ENCODE data around the gene CPM. TPM values are rescaled to one million over a fixed set of nuclear protein-coding genes. Genes with fewer than 3 reads are reported as not detected.

Gene CPM
- total RNA-seq, 4 donors from 2014 or later = 25.7 to 60.4 (median 43.2) TPM

DNA sequence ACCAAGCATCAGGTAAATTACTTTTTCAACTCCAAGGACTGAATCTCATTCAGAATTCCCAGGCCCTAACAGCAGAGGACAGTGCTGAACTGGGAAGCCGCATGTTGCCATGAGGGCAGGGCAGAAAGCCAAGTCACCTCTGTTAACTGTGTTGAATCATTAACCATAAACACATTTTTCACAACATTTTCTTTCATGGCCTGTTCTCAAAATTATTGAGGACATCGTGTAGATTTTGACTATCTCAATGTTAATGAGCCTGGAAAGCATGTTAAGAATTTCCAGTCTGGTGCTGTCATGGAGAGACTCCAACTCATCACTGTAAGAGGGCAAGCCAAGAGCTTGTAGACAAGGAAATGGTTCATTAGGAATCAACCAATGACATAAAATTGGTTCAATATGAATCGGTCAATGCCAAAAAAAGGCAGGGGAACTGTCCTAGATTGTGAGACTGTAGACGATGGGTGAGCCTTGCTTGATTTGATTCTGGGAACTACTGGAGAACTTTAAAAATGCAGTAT, 33.7 kb downstream of the CPM start:
- 74 to 76% methylated on average over 4 of the region's 4 CpGs for WGBS, 2 donors
- Histone ChIP-seq H3K4me1 (no peaks in the 10 kb centered on the region), H3K27ac (no peak overlapping the region), H3K36me3 (no peaks in the 10 kb centered on the region), H3K27me3 (no peaks in the 10 kb centered on the region), H3K9me3 (no peaks in the 10 kb centered on the region), H3K4me3 (replicated peaks in 1 of 3) (no peak overlapping the region)
- peak; percentile 20 to 34 for DNase-seq
- intact Hi-C loops (cut with DNase I) = no loop called here
- TF ChIP-seq POLR2A (IDR thresholded peaks at IDR 0.05) = no peak
- TF ChIP-seq, protein P1, sequence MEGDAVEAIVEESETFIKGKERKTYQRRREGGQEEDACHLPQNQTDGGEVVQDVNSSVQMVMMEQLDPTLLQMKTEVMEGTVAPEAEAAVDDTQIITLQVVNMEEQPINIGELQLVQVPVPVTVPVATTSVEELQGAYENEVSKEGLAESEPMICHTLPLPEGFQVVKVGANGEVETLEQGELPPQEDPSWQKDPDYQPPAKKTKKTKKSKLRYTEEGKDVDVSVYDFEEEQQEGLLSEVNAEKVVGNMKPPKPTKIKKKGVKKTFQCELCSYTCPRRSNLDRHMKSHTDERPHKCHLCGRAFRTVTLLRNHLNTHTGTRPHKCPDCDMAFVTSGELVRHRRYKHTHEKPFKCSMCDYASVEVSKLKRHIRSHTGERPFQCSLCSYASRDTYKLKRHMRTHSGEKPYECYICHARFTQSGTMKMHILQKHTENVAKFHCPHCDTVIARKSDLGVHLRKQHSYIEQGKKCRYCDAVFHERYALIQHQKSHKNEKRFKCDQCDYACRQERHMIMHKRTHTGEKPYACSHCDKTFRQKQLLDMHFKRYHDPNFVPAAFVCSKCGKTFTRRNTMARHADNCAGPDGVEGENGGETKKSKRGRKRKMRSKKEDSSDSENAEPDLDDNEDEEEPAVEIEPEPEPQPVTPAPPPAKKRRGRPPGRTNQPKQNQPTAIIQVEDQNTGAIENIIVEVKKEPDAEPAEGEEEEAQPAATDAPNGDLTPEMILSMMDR (IDR thresholded peaks at IDR 0.05) = peak in 1 of 6 experiments; percentile 19

DNA sequence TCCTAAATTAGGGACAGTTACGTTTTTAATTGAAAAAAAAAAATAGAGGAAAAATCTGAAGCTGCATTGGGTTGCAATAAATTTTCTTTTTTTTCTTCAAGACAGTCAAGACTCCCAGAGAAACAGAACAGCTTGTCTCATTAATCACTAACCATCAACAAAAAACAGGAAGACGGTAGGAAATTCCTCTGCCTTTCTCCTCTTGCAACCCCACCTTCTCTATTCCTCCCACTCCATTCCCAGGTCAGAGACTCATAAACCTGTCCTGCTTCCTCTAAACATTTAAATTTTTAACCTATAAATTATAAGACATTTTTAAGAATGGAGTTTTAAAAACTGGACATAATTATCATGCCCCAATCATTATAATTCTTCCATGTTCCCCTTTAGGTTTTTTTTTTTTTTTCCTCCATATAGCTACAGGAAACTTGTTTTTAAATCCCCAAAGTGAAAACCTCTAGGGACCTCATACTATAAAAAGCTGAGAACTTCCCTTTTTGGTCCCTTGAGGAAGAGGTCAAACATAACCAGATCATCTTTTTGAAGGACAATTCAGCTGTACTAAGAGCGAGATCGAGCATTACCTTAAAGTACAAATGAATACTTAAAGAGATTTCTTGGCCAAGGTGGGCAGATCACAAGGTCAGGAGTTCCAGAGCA, 36.0 kb downstream of the CPM start:
- intact Hi-C loops (cut with DNase I) = no loop called here

GRCh38 chr12:68894276-68894855, 38.6 kb downstream of the CPM start:
- H3K4me1 ChIP-seq = no peaks in the 10 kb centered on the region
- no peaks in the 10 kb centered on the region for H3K27me3 ChIP-seq
- WGBS, 2 donors = 93 to 96% methylated on average over 7 of the region's 7 CpGs
- intact Hi-C loops (cut with DNase I) = no loop called here
- TF ChIP-seq POLR2A (IDR thresholded peaks at IDR 0.05) = no peak
- TF ChIP-seq, protein P1 (IDR thresholded peaks at IDR 0.05) = no peak
- H3K9me3 ChIP-seq = no peaks in the 10 kb centered on the region
- DNase-seq = no peak
- no peak overlapping the region for H3K27ac ChIP-seq
- H3K4me3 ChIP-seq (replicated peaks in 1 of 3) = no peak overlapping the region
- no peaks in the 10 kb centered on the region for H3K36me3 ChIP-seq

More for the DNA sequence above, 36.0 kb downstream of the CPM start:
- H3K36me3 ChIP-seq = no peaks in the 10 kb centered on the region
- 70 to 71% methylated on average over 4 of the region's 4 CpGs for WGBS, 2 donors
- TF ChIP-seq, protein P1 (IDR thresholded peaks at IDR 0.05) = no peak
- no peak for TF ChIP-seq POLR2A (IDR thresholded peaks at IDR 0.05)
- H3K4me3 ChIP-seq (replicated peaks in 1 of 3) = no peak overlapping the region
- H3K4me1 ChIP-seq = no peaks in the 10 kb centered on the region
- no peak overlapping the region for H3K27ac ChIP-seq
- no peak for DNase-seq
- no peaks in the 10 kb centered on the region for H3K27me3 ChIP-seq
- no peaks in the 10 kb centered on the region for H3K9me3 ChIP-seq

GRCh38 chr12:68893741-68894140, 39.2 kb downstream of the CPM start:
- no peak for DNase-seq
- Histone ChIP-seq H3K36me3 (no peaks in the 10 kb centered on the region), H3K9me3 (no peaks in the 10 kb centered on the region), H3K27ac (no peak overlapping the region), H3K4me1 (peaks cover 0 to 2% of the 10 kb centered on the region in 2 donors), H3K27me3 (no peaks in the 10 kb centered on the region), H3K4me3 (replicated peaks in 1 of 3) (no peak overlapping the region)
- WGBS, 2 donors = 85 to 91% methylated on average over 3 of the region's 3 CpGs
- intact Hi-C loops (cut with DNase I) = no loop called here
- TF ChIP-seq POLR2A (IDR thresholded peaks at IDR 0.05) = no peak
- TF ChIP-seq, protein P1 (IDR thresholded peaks at IDR 0.05) = no peak

- no peaks in the 10 kb centered on the region for H3K36me3 ChIP-seq
- H3K27me3 ChIP-seq = no peaks in the 10 kb centered on the region
- no peak overlapping the region for H3K4me3 ChIP-seq (replicated peaks in 1 of 3)
- peaks cover 0 to 5% of the 10 kb centered on the region in 2 donors for H3K4me1 ChIP-seq
- TF ChIP-seq, protein P1 (IDR thresholded peaks at IDR 0.05) = no peak
- TF ChIP-seq POLR2A (IDR thresholded peaks at IDR 0.05) = no peak
- H3K9me3 ChIP-seq = no peaks in the 10 kb centered on the region
- no peak for DNase-seq
- 91 to 95% methylated on average over 2 of the region's 2 CpGs for WGBS, 2 donors
- H3K27ac ChIP-seq = no peak overlapping the region
- intact Hi-C loops (cut with DNase I) = no loop called here
Measured at GRCh38 chr12:68893201-68893600, 39.8 kb downstream of the CPM start.
